ENCODE results near the gene PTPN2.

- TF ChIP-seq CTCF (conservative IDR thresholded peaks at IDR 0.05; ENCODE audit: low read length) (peak; percentile 80), EZH2phosphoT487 (IDR thresholded peaks at IDR 0.05; ENCODE audit: borderline replicate concordance, low read depth, low read length) (no peak)
These were observed 2.6 kb upstream of the PTPN2 start for GRCh38 chr18:12886498-12887126.
